Stimulated activated naive CD8-positive, alpha-beta T cell treated with anti-CD3 and anti-CD28 coated beads, Interleukin-15, amount 100 ng/mL, for 72 hours (primary cell): ENCODE measurements around the gene AKT3.
A peak's percentile ranks its signal among the peaks of the same experiment; 100 is the strongest.
"Not testable (repeated sequence)": the region's sequence is repeated elsewhere in the genome, so short reads cannot be mapped to it uniquely, and the experiment has no call there.

Experiments
- ATAC-seq: fragments of 150-1000 bp; cut with Tn5 transposase; 2 replicates; pipeline ENCODE4 v1.10.0; 2021; ENCODE audit warnings: mild to moderate bottlenecking, moderate library complexity
- DNase-seq, 2 donors: peaks; one replicate each; pipeline ENCODE4 v3.0.0; 2021 to 2022
- H3K27ac Mint-ChIP-seq, 2 donors: one replicate each; pipeline ENCODE4 v1.8.0; 2022; ENCODE audit warnings: mild to moderate bottlenecking in 2 of 2, mixed read lengths in 2 of 2, moderate library complexity in 2 of 2
- H3K27me3 Mint-ChIP-seq: one replicate; pipeline ENCODE4 v1.8.0; 2022; ENCODE audit warnings: mixed read lengths
- H3K4me1 Mint-ChIP-seq: one replicate; pipeline ENCODE4 v1.8.0; 2022; ENCODE audit warnings: mild to moderate bottlenecking, mixed read lengths
- H3K4me3 Mint-ChIP-seq, 2 donors: one replicate each; pipeline ENCODE4 v1.8.0; 2022; ENCODE audit warnings: mild to moderate bottlenecking in 2 of 2, mixed read lengths in 2 of 2, moderate library complexity in 1 of 2
- H3K9me3 Mint-ChIP-seq, 2 donors: one replicate each; pipeline ENCODE4 v1.8.0; 2022; ENCODE audit warnings: mixed read lengths in 2 of 2

Gene AKT3

DNA sequence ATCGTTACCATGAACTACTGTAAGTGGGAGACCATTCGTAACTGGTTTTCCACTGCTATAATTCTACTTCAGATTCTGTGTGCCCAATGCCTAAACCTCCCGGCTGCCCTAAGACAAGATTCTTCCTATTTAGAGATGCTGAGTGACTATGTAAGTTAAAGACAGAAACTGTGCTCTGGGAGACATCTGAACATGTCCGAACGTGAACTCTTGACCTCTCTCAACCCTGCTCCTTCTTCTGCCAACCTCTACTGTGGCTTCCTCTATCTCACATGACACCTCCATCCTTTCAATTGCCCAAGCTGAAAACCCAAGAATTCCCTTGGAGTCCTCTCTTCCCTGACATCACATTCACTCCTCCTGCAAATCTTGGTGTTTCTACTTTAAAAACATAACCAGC, 182.9 kb downstream of the AKT3 start:
- Mint-ChIP-seq H3K27me3 (no peaks in the 10 kb centered on the region), H3K9me3 (peaks cover 0 to 6% of the 10 kb centered on the region in 2 donors), H3K27ac (peak overlapping the region in 1 of 2 donors; percentile 30), H3K4me3 (no peak overlapping the region), H3K4me1 (peaks cover 6% of the 10 kb centered on the region)
- no peak for DNase-seq
- ATAC-seq = no peak

DNA sequence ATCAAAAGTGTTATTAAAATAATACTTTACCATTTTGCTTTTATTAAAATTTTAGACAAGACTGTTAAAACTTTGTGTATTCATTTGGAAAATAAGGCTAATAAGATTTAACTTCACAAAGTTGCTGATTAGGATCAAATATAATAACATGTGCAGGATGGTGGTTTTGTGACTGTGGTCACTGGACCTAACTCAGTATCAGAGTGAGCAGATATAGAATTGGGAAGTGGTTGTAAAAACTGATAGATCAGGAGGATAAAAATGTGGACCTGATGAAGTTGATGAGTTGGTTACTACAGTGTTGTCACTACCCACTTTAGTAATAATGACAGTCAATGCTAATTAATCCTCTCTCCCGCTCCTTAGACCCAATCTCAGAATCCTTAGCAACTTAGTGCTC, 186.4 kb downstream of the AKT3 start:
- H3K4me3 Mint-ChIP-seq = no peak overlapping the region
- no peak overlapping the region for H3K27ac Mint-ChIP-seq
- no peaks in the 10 kb centered on the region for H3K27me3 Mint-ChIP-seq
- no peak for ATAC-seq
- DNase-seq = no peak
- H3K4me1 Mint-ChIP-seq = peaks cover 6% of the 10 kb centered on the region
- peaks cover 6% of the 10 kb centered on the region in 2 donors for H3K9me3 Mint-ChIP-seq

DNA sequence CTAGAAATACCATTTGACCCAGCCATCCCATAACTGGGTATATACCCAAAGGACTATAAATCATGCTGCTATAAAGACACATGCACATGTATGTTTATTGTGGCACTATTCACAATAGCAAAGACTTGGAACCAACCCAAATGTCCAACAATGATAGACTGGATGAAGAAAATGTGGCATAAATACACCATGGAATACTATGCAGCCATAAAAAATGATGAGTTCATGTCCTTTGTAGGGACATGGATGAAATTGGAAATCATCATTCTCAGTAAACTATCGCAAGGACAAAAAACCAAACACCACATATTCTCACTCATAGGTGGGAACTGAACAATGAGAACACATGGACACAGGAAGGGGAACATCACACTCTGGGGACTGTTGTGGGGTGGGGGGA, 187.9 kb downstream of the AKT3 start:
- H3K27ac Mint-ChIP-seq, ATAC-seq, DNase-seq, H3K9me3 Mint-ChIP-seq, H3K27me3 Mint-ChIP-seq, H3K4me3 Mint-ChIP-seq, H3K4me1 Mint-ChIP-seq: not testable (repeated sequence)

DNA sequence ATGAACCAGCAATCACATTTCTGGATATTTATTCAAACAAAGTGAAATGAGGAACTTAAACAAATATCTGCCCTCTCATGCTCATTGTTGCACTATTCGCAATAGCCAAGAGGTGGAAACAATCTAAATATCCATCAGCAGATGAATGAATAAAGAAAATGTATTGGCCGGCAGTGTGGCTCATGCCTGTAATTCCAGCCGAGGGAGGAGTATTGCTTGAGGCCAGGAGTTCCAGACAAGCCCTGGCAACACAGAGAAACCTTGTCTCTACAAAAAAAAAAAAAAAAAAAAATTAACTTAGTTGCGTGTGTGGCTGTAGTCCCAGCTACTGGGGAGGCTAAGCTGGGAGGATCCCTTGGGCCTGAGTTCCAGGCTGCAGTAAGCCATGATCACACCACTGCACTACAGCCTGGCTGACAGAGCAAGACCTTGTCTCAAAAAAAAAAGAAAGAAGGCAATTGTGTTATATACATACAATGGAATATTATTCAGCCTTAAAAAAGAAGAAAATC, 191.4 kb downstream of the AKT3 start:
- DNase-seq (no peak), ATAC-seq (no peak)
- no peaks in the 10 kb centered on the region for H3K27me3 Mint-ChIP-seq
- peaks cover 4 to 6% of the 10 kb centered on the region in 2 donors for H3K9me3 Mint-ChIP-seq
- no peak overlapping the region for H3K4me3 Mint-ChIP-seq
- no peak overlapping the region for H3K27ac Mint-ChIP-seq
- H3K4me1 Mint-ChIP-seq = no peaks in the 10 kb centered on the region

DNA sequence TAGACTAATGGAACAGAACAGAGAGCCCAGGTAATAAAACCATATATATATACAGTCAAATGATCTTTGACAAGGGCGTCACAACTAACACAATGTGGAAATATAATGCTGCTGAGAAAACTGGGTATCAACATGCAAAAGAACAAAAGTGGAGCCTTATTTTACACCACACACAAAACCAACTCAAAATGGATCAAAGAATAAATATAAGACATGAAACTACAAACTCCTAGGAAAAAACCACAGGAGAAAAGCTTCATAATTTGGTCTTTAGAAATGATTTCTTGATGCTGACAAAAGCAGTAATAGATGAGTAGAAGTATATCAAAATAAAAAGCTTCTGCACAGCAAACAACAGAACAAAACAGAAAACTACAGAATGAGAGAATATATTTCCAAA, 192.2 kb downstream of the AKT3 start:
- no peaks in the 10 kb centered on the region for H3K27me3 Mint-ChIP-seq
- no peak overlapping the region for H3K27ac Mint-ChIP-seq
- no peak for ATAC-seq
- no peaks in the 10 kb centered on the region for H3K4me1 Mint-ChIP-seq
- DNase-seq = no peak
- no peak overlapping the region for H3K4me3 Mint-ChIP-seq
- peaks cover 6 to 7% of the 10 kb centered on the region in 2 donors for H3K9me3 Mint-ChIP-seq

DNA sequence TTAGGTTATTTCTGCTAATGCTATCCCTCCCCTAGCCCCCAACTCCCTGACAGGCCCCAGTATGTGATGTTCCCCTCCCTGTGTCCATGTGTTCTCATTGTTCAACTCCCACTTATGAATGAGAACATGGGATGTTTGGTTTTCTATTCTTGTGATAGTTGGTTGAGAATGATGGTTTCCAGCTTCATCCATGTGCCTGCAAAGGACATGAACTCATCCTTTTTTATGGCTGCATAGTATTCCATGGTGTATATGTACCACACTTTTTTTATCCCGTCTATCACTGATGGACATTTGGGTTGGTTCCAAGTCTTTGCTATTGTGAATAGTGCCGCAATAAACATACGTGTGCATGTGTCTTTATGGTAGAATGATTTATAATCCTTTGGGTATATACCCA, 200.5 kb downstream of the AKT3 start:
- H3K4me1 Mint-ChIP-seq, DNase-seq, ATAC-seq, H3K27me3 Mint-ChIP-seq, H3K27ac Mint-ChIP-seq, H3K4me3 Mint-ChIP-seq: not testable (repeated sequence)
- H3K9me3 Mint-ChIP-seq = peaks cover 26 to 32% of the 10 kb centered on the region in 2 donors

DNA sequence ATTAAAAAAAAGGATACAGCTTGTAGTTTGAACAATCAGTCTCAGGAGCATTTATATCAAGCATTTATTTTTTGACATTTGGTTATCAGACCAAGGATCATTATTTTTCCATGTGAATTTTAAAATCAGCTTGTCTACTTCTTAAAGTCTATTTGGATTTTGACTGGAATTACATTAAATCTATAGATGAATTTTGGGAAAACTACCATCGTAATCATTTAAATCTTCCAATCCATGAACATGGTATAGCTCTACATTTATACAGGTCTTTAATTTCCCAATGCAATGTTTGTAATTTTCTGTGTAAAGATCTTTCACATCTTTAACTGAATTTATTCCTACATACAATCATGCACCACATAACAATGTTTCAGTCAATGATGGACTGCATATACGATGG, 203.2 kb downstream of the AKT3 start:
- DNase-seq (no peak), ATAC-seq (no peak)
- H3K27ac Mint-ChIP-seq = no peak overlapping the region
- H3K4me1 Mint-ChIP-seq = no peaks in the 10 kb centered on the region
- peaks cover 18 to 24% of the 10 kb centered on the region in 2 donors for H3K9me3 Mint-ChIP-seq
- no peak overlapping the region for H3K4me3 Mint-ChIP-seq
- H3K27me3 Mint-ChIP-seq = no peaks in the 10 kb centered on the region

DNA sequence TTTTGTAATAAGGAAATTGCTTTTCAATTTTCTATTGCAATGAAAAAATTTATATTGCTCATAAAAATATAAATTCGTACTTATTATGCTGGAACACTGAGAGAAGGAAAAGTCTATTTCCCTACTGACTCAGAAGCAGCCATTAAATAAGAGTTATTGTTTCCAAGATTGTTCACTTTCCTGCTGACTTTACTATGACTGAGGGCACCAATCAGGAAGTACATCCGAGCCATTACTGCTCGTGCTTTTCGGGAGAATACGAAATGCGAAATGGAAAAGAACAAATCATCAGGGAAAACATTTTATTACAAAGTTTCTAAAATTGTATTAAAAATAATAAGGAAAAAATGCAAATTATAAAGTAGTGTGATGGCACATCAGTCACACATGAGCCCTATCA, 204.8 kb downstream of the AKT3 start:
- H3K27me3 Mint-ChIP-seq = no peaks in the 10 kb centered on the region
- no peak overlapping the region for H3K4me3 Mint-ChIP-seq
- ATAC-seq (no peak), DNase-seq (no peak)
- no peaks in the 10 kb centered on the region for H3K4me1 Mint-ChIP-seq
- H3K9me3 Mint-ChIP-seq = peaks cover 6 to 14% of the 10 kb centered on the region in 2 donors
- H3K27ac Mint-ChIP-seq = no peak overlapping the region

DNA sequence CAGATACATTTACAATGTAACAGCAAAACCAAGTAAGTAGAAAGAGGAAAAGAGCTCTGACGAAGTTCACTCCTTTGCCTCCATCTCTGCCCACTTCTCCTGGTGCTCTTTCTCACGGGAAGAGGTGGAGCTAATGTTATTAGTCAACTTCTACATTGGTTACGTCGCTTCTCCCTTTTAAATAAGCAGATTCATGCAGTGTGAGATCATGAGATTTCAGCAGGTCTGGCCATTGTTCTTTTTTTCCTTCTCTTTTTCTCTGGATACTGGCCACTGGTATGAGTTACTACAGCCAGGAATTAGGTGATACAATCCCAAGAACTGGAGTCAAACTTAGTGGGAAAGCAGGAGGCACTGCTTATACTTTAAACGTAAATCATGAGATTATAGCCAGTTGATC, 207.1 kb downstream of the AKT3 start:
- Mint-ChIP-seq H3K27me3 (no peaks in the 10 kb centered on the region), H3K27ac (no peak overlapping the region), H3K4me3 (no peak overlapping the region), H3K9me3 (peaks cover 4 to 14% of the 10 kb centered on the region in 2 donors), H3K4me1 (peaks cover 8% of the 10 kb centered on the region)
- DNase-seq = no peak
- ATAC-seq = no peak

DNA sequence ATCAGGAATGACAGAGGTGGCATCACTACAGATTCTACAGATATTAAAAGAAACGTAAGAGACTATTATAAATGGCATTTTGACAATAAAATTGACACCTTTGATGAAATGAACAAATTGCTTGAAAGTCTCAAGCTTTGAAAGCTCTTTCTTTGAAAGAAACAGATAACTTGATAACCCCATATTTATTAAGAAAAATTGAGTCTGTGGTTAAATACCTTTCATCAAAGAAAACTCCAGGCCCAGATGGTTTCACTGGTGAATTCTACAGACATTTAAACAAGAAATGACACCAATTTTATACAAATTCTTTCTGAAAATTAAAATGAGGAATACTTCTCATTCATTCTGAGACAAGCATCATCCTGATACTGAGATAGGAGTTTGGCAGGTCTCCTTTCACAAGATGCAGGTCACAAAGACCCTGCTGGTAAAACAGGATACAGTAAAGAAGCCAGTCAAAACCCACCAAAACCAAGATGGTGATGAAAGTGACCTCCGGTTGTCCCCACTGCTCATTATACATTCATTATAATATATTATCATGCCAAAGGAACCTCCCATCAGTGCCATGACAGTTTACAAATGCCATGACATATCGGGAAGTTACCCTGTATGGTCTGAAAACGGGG, 210.9 kb downstream of the AKT3 start:
- peaks cover 8% of the 10 kb centered on the region for H3K4me1 Mint-ChIP-seq
- H3K9me3 Mint-ChIP-seq = peaks cover 4 to 14% of the 10 kb centered on the region in 2 donors
- H3K27ac Mint-ChIP-seq = no peak overlapping the region
- ATAC-seq (peak; percentile 46), DNase-seq (no peak)
- no peaks in the 10 kb centered on the region for H3K27me3 Mint-ChIP-seq
- no peak overlapping the region for H3K4me3 Mint-ChIP-seq

DNA sequence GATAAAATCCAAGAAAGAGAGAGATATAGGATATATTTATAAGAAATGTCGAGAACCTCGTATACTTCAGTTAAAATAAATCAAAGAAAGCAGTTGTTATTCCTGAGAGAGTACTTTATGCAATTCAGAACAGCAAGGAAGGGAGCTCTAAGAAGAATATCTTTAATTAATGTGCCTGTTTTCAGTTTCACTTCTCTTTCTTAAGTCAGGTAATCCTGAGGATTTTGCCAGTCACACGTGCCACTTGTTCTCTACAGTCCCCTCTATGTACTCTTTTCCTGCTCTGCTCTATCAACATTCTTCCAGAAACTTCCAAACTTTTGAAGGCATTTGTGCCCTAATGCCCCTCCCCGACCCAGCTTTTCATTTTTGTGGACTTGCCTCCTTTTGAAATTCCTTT, 211.9 kb downstream of the AKT3 start:
- H3K9me3 Mint-ChIP-seq = peaks cover 4 to 14% of the 10 kb centered on the region in 2 donors
- DNase-seq = no peak
- no peak for ATAC-seq
- H3K27me3 Mint-ChIP-seq = no peaks in the 10 kb centered on the region
- peaks cover 8% of the 10 kb centered on the region for H3K4me1 Mint-ChIP-seq
- H3K4me3 Mint-ChIP-seq = no peak overlapping the region
- H3K27ac Mint-ChIP-seq = peak overlapping the region in 1 of 2 donors; percentile 76

DNA sequence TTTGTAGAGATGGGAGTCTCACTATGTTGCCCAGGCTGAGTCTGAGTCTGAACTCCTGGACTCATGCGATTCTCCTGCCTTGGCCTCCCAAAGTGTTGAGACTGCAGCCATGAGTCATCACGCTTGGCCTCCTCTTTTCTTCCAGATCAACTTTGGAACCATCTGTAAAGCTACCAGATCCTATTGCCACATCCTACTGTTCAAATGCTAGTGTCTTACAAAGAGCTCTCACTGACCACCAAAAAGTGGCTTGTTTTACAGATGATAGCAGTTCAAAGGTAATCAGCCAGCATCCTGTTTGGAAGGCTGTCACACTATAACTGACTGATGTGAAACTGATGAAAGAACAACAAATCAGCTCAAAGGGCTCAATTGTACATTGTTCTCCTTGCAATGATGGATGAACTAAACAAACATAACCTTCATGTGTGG, 221.6 kb downstream of the AKT3 start:
- H3K4me3 Mint-ChIP-seq = no peak overlapping the region
- peaks cover 18 to 20% of the 10 kb centered on the region in 2 donors for H3K9me3 Mint-ChIP-seq
- no peaks in the 10 kb centered on the region for H3K27me3 Mint-ChIP-seq
- ATAC-seq (no peak), DNase-seq (no peak)
- no peak overlapping the region for H3K27ac Mint-ChIP-seq
- no peaks in the 10 kb centered on the region for H3K4me1 Mint-ChIP-seq

DNA sequence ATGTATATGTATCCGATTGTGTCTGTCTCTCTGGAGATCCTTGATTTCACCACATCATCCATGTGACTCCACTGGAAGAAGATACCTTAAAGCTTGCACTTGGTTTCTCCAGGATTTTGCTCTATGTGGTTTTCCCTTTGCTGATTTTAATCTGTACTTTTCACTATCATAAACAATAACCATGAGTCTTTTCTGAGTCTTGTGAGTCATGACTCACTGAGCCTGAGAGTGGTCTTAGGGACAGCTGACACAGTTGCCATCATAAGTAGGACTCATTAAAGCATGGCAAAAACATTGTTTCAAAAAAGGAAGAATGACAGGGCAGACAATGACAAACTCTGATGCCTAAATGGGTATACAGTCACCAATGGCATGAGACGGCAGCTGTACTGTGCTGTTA, 226.2 kb downstream of the AKT3 start:
- Mint-ChIP-seq H3K9me3 (peaks cover 31 to 43% of the 10 kb centered on the region in 2 donors), H3K27me3 (no peaks in the 10 kb centered on the region), H3K4me1 (peaks cover 12% of the 10 kb centered on the region), H3K4me3 (no peak overlapping the region), H3K27ac (no peak overlapping the region)
- no peak for DNase-seq
- ATAC-seq = no peak

DNA sequence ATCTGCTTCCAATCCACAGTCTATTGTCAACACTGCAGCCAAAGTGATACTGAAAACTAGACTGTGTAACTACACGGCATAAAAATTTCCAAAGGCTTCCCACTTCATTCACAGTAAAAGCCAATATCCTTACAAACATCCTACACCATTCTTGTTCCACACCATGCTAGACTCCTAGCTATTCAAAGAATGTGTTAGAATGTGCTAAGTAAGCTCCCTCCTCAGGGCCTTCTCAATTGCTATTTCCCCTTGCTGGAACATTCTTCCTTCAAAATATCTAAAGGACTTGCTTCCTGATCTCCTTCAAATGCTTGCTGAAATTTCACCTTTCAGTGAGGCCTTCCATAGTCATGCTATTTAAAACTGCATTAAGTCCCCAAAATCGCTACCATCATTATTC, 228.1 kb downstream of the AKT3 start:
- H3K4me3 Mint-ChIP-seq = no peak overlapping the region
- no peaks in the 10 kb centered on the region for H3K27me3 Mint-ChIP-seq
- peaks cover 12% of the 10 kb centered on the region for H3K4me1 Mint-ChIP-seq
- H3K9me3 Mint-ChIP-seq = peaks cover 31 to 43% of the 10 kb centered on the region in 2 donors
- DNase-seq (no peak), ATAC-seq (no peak)
- H3K27ac Mint-ChIP-seq = peak overlapping the region in 1 of 2 donors; percentile 14

DNA sequence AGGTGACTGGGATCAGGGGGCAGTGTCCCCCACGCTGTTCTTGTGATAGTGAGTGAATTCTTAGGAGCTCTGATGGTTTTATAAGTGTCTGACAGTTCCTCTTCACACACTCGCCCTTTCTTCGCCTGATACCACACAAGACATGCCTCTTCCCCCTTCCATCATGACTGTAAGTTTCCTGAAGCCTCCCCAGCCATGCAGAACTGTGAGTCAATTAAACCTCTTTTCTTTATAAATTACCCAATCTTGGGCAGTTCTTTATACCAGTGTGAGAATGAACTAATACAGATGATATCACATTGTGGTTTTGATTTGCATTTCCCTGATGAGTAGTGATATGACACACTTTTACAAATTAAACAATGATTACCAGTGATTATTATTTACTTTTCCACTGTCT, 229.9 kb downstream of the AKT3 start:
- H3K27me3 Mint-ChIP-seq = no peaks in the 10 kb centered on the region
- H3K9me3 Mint-ChIP-seq = peaks cover 26 to 38% of the 10 kb centered on the region in 2 donors
- H3K4me3 Mint-ChIP-seq = no peak overlapping the region
- peaks cover 12% of the 10 kb centered on the region for H3K4me1 Mint-ChIP-seq
- DNase-seq (no peak), ATAC-seq (no peak)
- H3K27ac Mint-ChIP-seq = peak overlapping the region in 1 of 2 donors; percentile 45

DNA sequence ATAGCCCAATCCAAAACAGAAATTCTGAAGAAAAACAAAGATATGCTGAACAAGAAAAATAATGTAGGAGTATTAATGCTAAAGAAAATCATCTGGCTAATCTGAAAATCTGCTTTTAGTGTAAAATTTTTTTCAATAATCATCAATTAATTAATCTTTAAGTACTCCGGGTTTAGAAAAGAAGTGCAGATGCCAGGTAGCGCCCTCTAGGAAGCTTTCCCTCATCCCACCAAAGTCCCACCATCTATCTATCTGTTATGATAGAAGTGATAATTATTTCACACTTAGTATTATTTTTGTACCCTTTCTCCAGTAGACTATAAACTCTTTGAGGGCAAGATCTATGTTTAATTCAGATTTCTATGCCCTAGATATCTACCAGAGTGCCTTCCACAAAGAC, 240.3 kb downstream of the AKT3 start:
- H3K27me3 Mint-ChIP-seq = no peaks in the 10 kb centered on the region
- no peak for DNase-seq
- no peaks in the 10 kb centered on the region for H3K4me1 Mint-ChIP-seq
- no peak for ATAC-seq
- H3K4me3 Mint-ChIP-seq = no peak overlapping the region
- peaks cover 9 to 11% of the 10 kb centered on the region in 2 donors for H3K9me3 Mint-ChIP-seq
- H3K27ac Mint-ChIP-seq = no peak overlapping the region

DNA sequence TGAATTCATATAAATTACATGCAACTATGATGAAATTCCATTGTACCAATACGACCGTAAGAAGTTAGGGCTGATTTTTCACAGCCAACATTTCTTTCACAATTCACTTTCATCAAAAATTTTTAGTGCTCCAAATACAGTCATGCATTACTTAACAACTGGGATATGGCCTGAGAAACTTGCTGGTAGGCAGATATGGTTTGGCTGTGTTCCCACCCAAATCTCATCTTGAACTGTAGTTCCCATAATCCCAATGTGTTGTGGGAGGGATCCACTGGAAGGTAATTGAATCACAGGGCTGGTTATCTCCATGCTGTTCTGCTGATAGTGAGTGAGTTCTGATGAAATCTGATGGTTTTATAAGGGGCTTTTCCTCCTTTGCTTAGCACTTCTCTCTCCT, 244.4 kb downstream of the AKT3 start:
- Mint-ChIP-seq H3K4me3 (no peak overlapping the region), H3K9me3 (peaks cover 18 to 21% of the 10 kb centered on the region in 2 donors), H3K4me1 (no peaks in the 10 kb centered on the region), H3K27me3 (no peaks in the 10 kb centered on the region), H3K27ac (no peak overlapping the region)
- ATAC-seq (no peak), DNase-seq (no peak)
